ENCODE data around the gene NDUFB8.

NDUFB8 gene

DNA sequence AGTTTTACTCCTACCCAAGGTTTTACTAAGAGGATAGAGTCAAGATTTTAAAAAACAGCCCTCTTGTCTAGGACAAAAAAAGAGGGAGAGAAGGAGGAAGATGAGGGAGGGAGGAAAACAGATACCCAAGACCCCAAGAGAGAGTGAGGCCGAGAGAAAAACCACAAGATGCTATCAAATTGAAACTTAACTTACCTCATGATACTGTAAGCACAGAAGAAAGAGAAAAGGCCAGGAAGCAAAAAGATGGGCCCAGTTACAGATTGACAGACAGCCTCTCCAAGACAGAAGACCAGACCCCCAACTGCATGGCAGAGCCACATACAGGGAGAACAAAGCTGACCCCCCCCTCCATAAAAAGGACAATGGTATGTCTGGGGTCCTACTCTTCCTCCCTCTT, 21.4 kb downstream of the NDUFB8 start:
- DNase-seq (ENCODE audit: low read depth): no peak
- no peak overlapping the region for H3K4me3 ChIP-seq (ENCODE audit: low read length)
- TF ChIP-seq, protein P1, sequence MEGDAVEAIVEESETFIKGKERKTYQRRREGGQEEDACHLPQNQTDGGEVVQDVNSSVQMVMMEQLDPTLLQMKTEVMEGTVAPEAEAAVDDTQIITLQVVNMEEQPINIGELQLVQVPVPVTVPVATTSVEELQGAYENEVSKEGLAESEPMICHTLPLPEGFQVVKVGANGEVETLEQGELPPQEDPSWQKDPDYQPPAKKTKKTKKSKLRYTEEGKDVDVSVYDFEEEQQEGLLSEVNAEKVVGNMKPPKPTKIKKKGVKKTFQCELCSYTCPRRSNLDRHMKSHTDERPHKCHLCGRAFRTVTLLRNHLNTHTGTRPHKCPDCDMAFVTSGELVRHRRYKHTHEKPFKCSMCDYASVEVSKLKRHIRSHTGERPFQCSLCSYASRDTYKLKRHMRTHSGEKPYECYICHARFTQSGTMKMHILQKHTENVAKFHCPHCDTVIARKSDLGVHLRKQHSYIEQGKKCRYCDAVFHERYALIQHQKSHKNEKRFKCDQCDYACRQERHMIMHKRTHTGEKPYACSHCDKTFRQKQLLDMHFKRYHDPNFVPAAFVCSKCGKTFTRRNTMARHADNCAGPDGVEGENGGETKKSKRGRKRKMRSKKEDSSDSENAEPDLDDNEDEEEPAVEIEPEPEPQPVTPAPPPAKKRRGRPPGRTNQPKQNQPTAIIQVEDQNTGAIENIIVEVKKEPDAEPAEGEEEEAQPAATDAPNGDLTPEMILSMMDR (conservative IDR thresholded peaks at IDR 0.05; ENCODE audit: low read depth, low read length): no peak

DNA sequence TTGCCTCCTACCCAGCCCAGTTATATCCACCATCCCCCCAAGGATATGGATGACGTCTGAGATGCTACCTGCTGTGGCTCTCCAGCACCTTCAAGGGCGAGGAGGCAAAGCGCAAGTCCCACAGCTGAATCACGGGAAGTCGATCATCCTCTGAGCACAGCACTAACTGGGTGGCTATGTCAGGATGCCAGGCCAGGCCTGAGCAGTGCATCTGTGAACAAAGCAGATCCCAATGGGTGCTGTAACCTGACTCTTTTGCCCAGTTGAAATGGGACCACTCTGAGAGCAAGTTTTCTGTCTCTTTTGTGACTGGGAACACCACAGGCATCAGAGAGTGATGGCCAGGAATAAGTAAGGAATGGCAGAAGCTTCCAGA, 22.3 kb downstream of the NDUFB8 start:
- H3K4me3 ChIP-seq (ENCODE audit: low read length): no peak overlapping the region
- TF ChIP-seq, protein P1 (conservative IDR thresholded peaks at IDR 0.05; ENCODE audit: low read depth, low read length): no peak
- DNase-seq (ENCODE audit: low read depth): no peak

DNA sequence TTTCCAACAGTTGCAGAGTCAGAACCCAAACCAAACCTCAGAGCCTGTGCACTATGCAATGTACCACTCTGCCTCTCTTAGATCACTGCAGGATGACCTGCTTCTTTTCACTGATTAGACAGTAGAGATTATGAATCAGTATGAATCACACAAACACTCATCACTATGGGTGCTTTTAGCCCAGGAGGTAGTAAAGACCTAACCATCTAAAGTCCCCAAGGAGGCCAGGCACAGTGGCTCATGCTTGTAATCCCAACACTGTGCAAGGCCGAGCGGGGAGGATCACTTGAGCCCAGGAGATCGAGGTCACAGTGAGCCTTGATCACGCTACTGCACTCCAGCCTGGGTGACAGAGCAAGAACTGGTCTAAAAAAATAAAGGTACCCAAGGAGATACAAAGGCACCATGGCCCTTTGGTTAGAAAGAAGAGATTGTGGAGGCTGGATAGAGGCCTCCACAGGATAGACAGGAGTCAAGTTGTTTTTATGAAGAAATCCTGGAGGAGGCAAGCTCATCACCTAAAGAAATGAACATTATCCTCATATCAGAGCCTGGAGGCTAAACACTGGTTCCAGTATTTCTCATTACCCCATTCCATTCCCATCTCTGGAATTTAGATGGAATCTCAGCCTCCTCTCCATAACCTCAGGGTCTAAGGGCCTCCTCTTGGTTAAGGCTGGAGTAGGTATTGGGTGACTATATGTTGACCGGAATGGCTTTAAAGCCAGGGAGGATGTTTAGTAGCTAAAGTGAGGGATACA, 22.9 kb downstream of the NDUFB8 start:
- no peak for DNase-seq (ENCODE audit: low read depth)
- H3K4me3 ChIP-seq (ENCODE audit: low read length): no peak overlapping the region
- TF ChIP-seq, protein P1 (conservative IDR thresholded peaks at IDR 0.05; ENCODE audit: low read depth, low read length): no peak

DNA sequence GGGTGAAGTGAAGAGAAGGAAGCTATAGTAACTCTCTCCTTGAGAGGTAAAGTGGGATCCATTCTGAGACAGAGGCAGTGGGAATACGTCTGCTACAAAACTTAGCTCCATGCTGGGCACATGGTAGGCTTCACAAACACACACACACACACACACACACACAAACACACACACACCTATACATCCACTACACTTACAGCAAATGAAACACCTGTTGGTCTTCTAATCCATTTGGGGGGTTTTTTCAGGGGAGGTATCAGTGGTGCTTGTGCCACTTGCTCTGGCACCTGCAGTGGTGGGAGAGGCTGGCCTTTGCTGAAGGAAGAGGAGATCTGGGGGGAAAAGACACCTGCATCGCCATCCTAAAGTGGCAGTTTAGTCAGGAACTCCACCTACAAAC, 24.5 kb downstream of the NDUFB8 start:
- TF ChIP-seq, protein P1 (conservative IDR thresholded peaks at IDR 0.05; ENCODE audit: low read depth, low read length): no peak
- no peak for DNase-seq (ENCODE audit: low read depth)
- no peak overlapping the region for H3K4me3 ChIP-seq (ENCODE audit: low read length)

DNA sequence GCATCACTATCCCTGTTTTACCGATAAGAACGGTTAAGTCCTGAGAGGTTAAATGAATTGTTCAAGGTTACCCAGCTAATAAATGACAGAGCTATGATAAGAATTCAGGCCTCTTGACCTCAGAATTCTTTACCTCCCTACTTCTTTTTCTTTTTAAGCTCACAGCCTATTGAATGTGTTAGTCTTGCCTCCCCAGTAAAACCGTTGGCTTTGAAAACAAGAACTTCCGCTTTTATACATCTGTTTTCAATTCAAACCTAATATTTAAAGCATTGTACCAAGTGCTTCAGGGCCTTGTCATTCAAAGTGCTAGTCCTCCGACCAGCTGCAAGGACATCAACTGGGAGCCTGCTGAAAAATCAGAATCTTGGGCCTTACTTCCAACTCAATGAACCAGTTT, 25.6 kb downstream of the NDUFB8 start:
- no peak for DNase-seq (ENCODE audit: low read depth)
- TF ChIP-seq, protein P1 (conservative IDR thresholded peaks at IDR 0.05; ENCODE audit: low read depth, low read length): no peak
- H3K4me3 ChIP-seq (ENCODE audit: low read length): no peak overlapping the region

DNA sequence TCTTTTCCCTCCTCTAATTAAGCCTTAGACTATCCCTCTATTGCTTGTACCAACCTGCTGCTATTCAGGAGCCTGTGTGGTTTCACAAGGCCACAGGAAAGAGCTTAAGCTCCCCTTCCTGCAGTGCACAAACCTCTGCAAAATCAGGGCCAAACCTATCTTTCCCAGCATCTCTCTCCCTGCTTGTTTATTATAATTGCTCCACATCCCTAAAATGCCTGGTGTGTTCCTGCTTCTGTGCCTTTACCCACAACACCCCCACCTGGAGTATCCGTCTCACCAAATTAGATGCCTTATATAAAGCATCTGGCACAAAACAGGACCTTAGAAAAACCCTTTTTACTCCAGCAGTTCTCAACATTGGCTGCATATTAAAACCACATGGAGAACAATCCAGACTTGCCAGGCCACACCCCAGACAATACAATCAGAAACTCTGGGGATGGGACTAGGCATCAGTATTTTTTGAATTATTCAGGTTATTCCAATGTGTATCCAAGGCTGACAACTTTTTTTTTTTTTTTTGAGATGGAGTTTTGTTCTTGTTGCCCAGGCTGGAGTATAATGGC, 26.7 kb downstream of the NDUFB8 start:
- TF ChIP-seq, protein P1 (conservative IDR thresholded peaks at IDR 0.05; ENCODE audit: low read depth, low read length): no peak
- no peak overlapping the region for H3K4me3 ChIP-seq (ENCODE audit: low read length)
- no peak for DNase-seq (ENCODE audit: low read depth)

DNA sequence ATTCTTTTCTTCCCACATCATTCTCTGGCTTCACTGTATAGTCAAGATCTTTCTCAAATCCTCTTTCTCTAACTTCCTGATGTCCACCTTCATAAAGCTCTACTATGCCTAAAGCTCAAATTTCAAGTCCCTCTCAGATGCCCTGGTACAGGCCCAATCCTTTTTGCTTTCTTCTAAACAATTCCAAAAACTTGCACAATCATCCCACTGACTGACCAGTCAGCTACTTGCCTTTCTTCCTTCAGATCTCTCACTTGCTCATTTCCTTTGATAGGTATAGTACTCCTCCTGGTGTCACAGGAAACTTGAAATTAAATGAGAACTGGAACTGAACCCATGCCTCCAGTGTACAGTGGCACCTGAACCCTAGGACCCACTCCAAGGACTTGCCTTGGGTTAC, 28.2 kb downstream of the NDUFB8 start:
- TF ChIP-seq, protein P1 (conservative IDR thresholded peaks at IDR 0.05; ENCODE audit: low read depth, low read length): no peak

More for the DNA sequence above, 28.2 kb downstream of the NDUFB8 start:
- H3K4me3 ChIP-seq (ENCODE audit: low read length): no peak overlapping the region
- no peak for DNase-seq (ENCODE audit: low read depth)

Measured in retinal pigment epithelial cell (primary cell).